HepG2 (cell line): ENCODE results near the gene CD19. TPM values are rescaled to one million over a fixed set of nuclear protein-coding genes. Genes with fewer than 3 reads are reported as not detected.

ENCODE experiments used
- ATAC-seq: fragments of 200-7000 bp; cut with Tn5 transposase; 3 replicates; pipeline ENCODE4 v1.9.1; 2020; ENCODE audit warnings: mild to moderate bottlenecking, moderate library complexity
- BruUV-seq: library from RNA; stranded (reverse); fragments of 400-500 nt; replicated peaks from 2 replicates; lab custom pipeline; 2021; lab: Mats Ljungman, UMichigan
- CTCF ChIA-PET: fragments of 300-600 bp; formaldehyde crosslinking; extraction: SDS; loops from one replicate; lab custom pipeline; 2021; ENCODE audit warnings: low total read pairs, inconsistent platforms, low intra/inter-chr PET ratio; lab: Yijun Ruan, JAX
- POLR2A ChIA-PET: fragments of 350-600 bp; sonication (Branson Sonifier 250); formaldehyde crosslinking; loops from one replicate; lab custom pipeline; 2020; ENCODE audit warnings: antibody characterized with exemption, inconsistent platforms; lab: Yijun Ruan, JAX
- DNase-seq: peaks from one replicate; pipeline ENCODE4 v3.0.0-alpha.2; 2015; ENCODE audit warnings: low spot score
- FAIRE-seq: peaks from 3 replicates; lab custom pipeline; 2011; peaks lifted over from hg19 to GRCh38; lab: Jason Lieb, UNC
- H2AFZ ChIP-seq: one replicate; pipeline ENCODE4 v1.6.1; 2011; ENCODE audit warnings: low read length, inconsistent platforms
- H3K27ac ChIP-seq: fragments of 300-600 bp; 3 replicates; pipeline ENCODE4 v1.8.0; 2011; ENCODE audit warnings: mixed run types, mild to moderate bottlenecking, mixed read lengths, low read length, inconsistent platforms; ENCODE audit not compliant: insufficient read depth; ENCODE audit errors: extremely low read length
- H3K27me3 ChIP-seq, 2 experiments: fragments of 200-600 bp in 1 of 2; 2 replicates in 1 of 2; 3 replicates in 1 of 2; pipeline versions ENCODE4 v1.6.0 to v1.8.0; 2011; ENCODE audit warnings: low read length in 2 of 2, mild to moderate bottlenecking in 2 of 2, moderate library complexity in 2 of 2, inconsistent platforms in 1 of 2; ENCODE audit not compliant: insufficient read depth in 2 of 2, control insufficient read depth in 1 of 2
- H3K36me3 ChIP-seq, 2 experiments: fragments of 200-600 bp in 1 of 2; replicated peaks in 1 of 2; 2 replicates in 1 of 2; 3 replicates in 1 of 2; pipeline versions ENCODE4 v1.5.1 to v1.8.0; 2011; ENCODE audit warnings: low read length in 2 of 2, inconsistent platforms in 1 of 2; ENCODE audit not compliant: insufficient read depth in 2 of 2, control insufficient read depth in 1 of 2
- H3K4me1 ChIP-seq: 2 replicates; pipeline ENCODE4 v1.5.1; 2012; ENCODE audit warnings: low read length, inconsistent platforms; ENCODE audit not compliant: insufficient read depth
- H3K4me2 ChIP-seq: 2 replicates; pipeline ENCODE4 v1.6.0; 2011; ENCODE audit warnings: low read depth, low read length, inconsistent platforms
- H3K4me3 ChIP-seq, 3 experiments: fragments of 200-600 bp in 1 of 3; sonication (generic), shearing (Covaris generic) in 1 of 3; replicated peaks in 1 of 3; 2 replicates each; pipeline ENCODE4 v1.5.1; 2011 to 2016; ENCODE audit warnings: low read length in 3 of 3, inconsistent platforms in 2 of 3, low read depth in 2 of 3, mild to moderate bottlenecking in 2 of 3, control low read depth in 1 of 3, mixed read lengths in 1 of 3; ENCODE audit not compliant: insufficient read depth in 1 of 3
- H3K79me2 ChIP-seq: one replicate; pipeline ENCODE4 v1.6.1; 2011; ENCODE audit warnings: low read length, inconsistent platforms; ENCODE audit not compliant: insufficient read depth
- H3K9ac ChIP-seq: 2 replicates; pipeline ENCODE4 v1.6.0; 2011; ENCODE audit warnings: mild to moderate bottlenecking, low read depth, low read length, inconsistent platforms; ENCODE audit not compliant: insufficient read depth
- H3K9me3 ChIP-seq: 2 replicates; pipeline ENCODE4 v1.5.1; 2012; ENCODE audit warnings: mild to moderate bottlenecking, low read length
- H4K20me1 ChIP-seq: 2 replicates; pipeline ENCODE4 v1.6.0; 2011; ENCODE audit warnings: inconsistent platforms, mild to moderate bottlenecking, low read length, moderate library complexity; ENCODE audit not compliant: insufficient read depth
- FOXJ3 ChIP-seq: sonication (generic); formaldehyde crosslinking; IDR thresholded peaks from 2 replicates; pipeline ENCODE4 v1.4.0; 2020; ENCODE audit warnings: missing genetic modification reagents, mild to moderate bottlenecking, borderline replicate concordance
- KDM3A ChIP-seq: IDR thresholded peaks from 2 replicates; pipeline ENCODE4 v1.6.1; 2018; ENCODE audit warnings: low read depth, missing compliant biosample characterization
- KDM5B ChIP-seq: sonication (generic); formaldehyde crosslinking; IDR thresholded peaks from 2 replicates; pipeline ENCODE4 v1.4.0; 2020; ENCODE audit warnings: missing genetic modification reagents, mild to moderate bottlenecking, borderline replicate concordance
- KLF6 ChIP-seq: IDR thresholded peaks from 2 replicates; pipeline ENCODE4 v1.8.0; 2016; ENCODE audit warnings: missing biosample characterization, missing genetic modification reagents
- ZEB1 ChIP-seq: IDR thresholded peaks from 2 replicates; pipeline ENCODE4 v1.6.1; 2012; ENCODE audit warnings: mild to moderate bottlenecking, low read depth, inconsistent platforms; ENCODE audit not compliant: insufficient replicate concordance
- ZNF446 ChIP-seq: sonication (generic); formaldehyde crosslinking; IDR thresholded peaks from 2 replicates; pipeline ENCODE4 v1.5.0; 2020; ENCODE audit warnings: mild to moderate bottlenecking, missing genetic modification reagents
- ZNF547 ChIP-seq: sonication (generic); formaldehyde crosslinking; IDR thresholded peaks from 2 replicates; pipeline ENCODE4 v1.5.1; 2020; ENCODE audit warnings: mild to moderate bottlenecking, missing genetic modification reagents
- ZSCAN22 ChIP-seq: sonication (generic); formaldehyde crosslinking; IDR thresholded peaks from 2 replicates; pipeline ENCODE4 v1.4.0; 2020; ENCODE audit warnings: mild to moderate bottlenecking, missing genetic modification reagents
- WGBS: methylation state at CpG from one replicate; pipeline ENCODE4 v1.1.6; 2017; ENCODE audit warnings: low lambda C conversion rate; 5-methylcytosine and 5-hydroxymethylcytosine counted together
- in situ Hi-C: cut with HindIII; loops from 2 replicates; pipeline ENCODE4 v1.10.0; 2017; ENCODE audit warnings: low pct_unique_long_range_greater_than_20kb; ENCODE audit not compliant: extremely low pct_ligation_motif_present
- intact Hi-C: fragments of 100-400 bp; cut with micrococcal nuclease; formaldehyde crosslinking; loops from one replicate; pipeline ENCODE4 v1.10.0; 2022; ENCODE audit not compliant: unreplicated experiment
- polyA plus RNA-seq, 8 experiments: library from polyadenylated mRNA; depleted of rRNA in 3 of 8; stranded (reverse) in 7 of 8; unstranded in 1 of 8; fragments of >200 nt; fragmentation: Illumina TruSeq in 4 of 8; extraction: Trizol in 4 of 8; gene quantifications; 2 replicates each; pipeline versions ENCODE4 v1.2.1 to v1.2.3, GENCODE V29; 2011 to 2016; ENCODE audit warnings: low read depth in 4 of 8, missing spikeins in 1 of 8, mixed read lengths in 1 of 8; ENCODE audit not compliant: insufficient read depth in 1 of 8
- total RNA-seq, 5 experiments: library from RNA; depleted of rRNA; stranded (reverse); fragments of >200 nt; fragmentation: Illumina TruSeq; extraction: Trizol; gene quantifications; 2 replicates each; pipeline ENCODE4 v1.2.3, GENCODE V29; 2016; ENCODE audit warnings: low read depth in 1 of 5
- TF ChIP-seq, protein P1 (sequence below): sonication (generic); formaldehyde crosslinking; IDR thresholded peaks from 2 replicates; pipeline ENCODE4 v1.4.0; 2020; ENCODE audit warnings: mild to moderate bottlenecking, missing genetic modification reagents

Gene CD19
- total and polyA plus RNA-seq, 2 of the 13 experiments (the other 11 are each of a cell fraction or from before 2014, with no cell fraction given), result 0.55 to 1.1 TPM

DNA sequence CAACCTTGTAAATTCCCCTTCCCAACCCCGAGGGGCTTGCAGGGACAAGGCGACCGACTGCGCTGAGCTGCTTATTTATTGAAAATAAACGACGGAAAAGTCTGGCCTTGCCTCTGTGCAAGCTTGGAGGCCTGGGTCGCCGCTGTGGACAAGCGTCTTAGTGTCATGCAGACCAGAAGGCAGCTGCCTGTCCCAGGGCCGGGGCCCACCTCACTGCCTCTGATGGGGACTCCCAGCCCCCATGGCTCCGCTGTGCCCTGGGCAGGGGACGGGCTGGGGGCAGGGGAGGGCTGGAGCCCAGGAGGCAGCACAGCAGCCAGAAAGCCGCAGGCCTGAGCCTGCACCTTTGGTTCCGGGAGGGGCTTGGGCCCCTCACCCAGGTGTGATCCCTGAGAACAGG lies 27.4 kb upstream of the CD19 start:
- H3K4me3 ChIP-seq, result no peak overlapping the region
- H3K4me2 ChIP-seq, result no peak overlapping the region
- H4K20me1 ChIP-seq, result no peaks in the 10 kb centered on the region
- H3K27ac ChIP-seq, result no peak overlapping the region
- no peak for TF ChIP-seq ZNF446 (CRISPR knock-in tag)
- no peak for TF ChIP-seq FOXJ3 (CRISPR knock-in tag)
- TF ChIP-seq KDM5B (CRISPR knock-in tag), result no peak
- TF ChIP-seq, protein P1, sequence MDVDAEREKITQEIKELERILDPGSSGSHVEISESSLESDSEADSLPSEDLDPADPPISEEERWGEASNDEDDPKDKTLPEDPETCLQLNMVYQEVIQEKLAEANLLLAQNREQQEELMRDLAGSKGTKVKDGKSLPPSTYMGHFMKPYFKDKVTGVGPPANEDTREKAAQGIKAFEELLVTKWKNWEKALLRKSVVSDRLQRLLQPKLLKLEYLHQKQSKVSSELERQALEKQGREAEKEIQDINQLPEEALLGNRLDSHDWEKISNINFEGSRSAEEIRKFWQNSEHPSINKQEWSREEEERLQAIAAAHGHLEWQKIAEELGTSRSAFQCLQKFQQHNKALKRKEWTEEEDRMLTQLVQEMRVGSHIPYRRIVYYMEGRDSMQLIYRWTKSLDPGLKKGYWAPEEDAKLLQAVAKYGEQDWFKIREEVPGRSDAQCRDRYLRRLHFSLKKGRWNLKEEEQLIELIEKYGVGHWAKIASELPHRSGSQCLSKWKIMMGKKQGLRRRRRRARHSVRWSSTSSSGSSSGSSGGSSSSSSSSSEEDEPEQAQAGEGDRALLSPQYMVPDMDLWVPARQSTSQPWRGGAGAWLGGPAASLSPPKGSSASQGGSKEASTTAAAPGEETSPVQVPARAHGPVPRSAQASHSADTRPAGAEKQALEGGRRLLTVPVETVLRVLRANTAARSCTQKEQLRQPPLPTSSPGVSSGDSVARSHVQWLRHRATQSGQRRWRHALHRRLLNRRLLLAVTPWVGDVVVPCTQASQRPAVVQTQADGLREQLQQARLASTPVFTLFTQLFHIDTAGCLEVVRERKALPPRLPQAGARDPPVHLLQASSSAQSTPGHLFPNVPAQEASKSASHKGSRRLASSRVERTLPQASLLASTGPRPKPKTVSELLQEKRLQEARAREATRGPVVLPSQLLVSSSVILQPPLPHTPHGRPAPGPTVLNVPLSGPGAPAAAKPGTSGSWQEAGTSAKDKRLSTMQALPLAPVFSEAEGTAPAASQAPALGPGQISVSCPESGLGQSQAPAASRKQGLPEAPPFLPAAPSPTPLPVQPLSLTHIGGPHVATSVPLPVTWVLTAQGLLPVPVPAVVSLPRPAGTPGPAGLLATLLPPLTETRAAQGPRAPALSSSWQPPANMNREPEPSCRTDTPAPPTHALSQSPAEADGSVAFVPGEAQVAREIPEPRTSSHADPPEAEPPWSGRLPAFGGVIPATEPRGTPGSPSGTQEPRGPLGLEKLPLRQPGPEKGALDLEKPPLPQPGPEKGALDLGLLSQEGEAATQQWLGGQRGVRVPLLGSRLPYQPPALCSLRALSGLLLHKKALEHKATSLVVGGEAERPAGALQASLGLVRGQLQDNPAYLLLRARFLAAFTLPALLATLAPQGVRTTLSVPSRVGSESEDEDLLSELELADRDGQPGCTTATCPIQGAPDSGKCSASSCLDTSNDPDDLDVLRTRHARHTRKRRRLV (CRISPR knock-in tag), result no peak
- no peak for TF ChIP-seq KLF6 (CRISPR knock-in tag)
- TF ChIP-seq ZSCAN22, result no peak
- TF ChIP-seq KDM3A (CRISPR knock-in tag), result no peak
- no peak for TF ChIP-seq ZNF547 (CRISPR knock-in tag)
- TF ChIP-seq ZEB1, result no peak
- no peaks in the 10 kb centered on the region for H3K9me3 ChIP-seq
- H3K79me2 ChIP-seq, result no peaks in the 10 kb centered on the region
- no peaks in the 10 kb centered on the region for H3K4me1 ChIP-seq
- FAIRE-seq (no peak), ATAC-seq (no peak; the same call in 2 of the 3 replicates), DNase-seq (no peak)
- no peaks in the 10 kb centered on the region for H3K27me3 ChIP-seq
- CTCF ChIA-PET, result no interaction called here
- 95% methylated on average over 10 of the region's 14 CpGs for WGBS
- peaks cover 5 to 13% of the 10 kb centered on the region in 2 experiments for H3K36me3 ChIP-seq
- no peak overlapping the region for H3K9ac ChIP-seq
- intact Hi-C loops (no loop called here), in situ Hi-C loops (no loop called here)
- BruUV-seq, result no TSS peak
- no peak overlapping the region for H2AFZ ChIP-seq
- POLR2A ChIA-PET, result no interaction called here
